CD4-positive, alpha-beta T cell treated with Interleukin-1 beta for 1 hour (primary cell): ENCODE measurements around the gene SSR3.
"Not testable (repeated sequence)": the region's sequence is repeated elsewhere in the genome, so short reads cannot be mapped to it uniquely, and the experiment has no call there.

Experiments used
- DNase-seq, 2 donors: peaks; one replicate each; pipeline ENCODE4 v3.0.0-alpha.2; 2020 to 2022

Gene SSR3

GRCh38 chr3:156554842-156555687, at the start of gene SSR3:
Gene SSR3 (minus strand): TSS chr3:156555117. CDS start chr3:156555089, 28 bp downstream.
- peak; percentile 98 to 99 for DNase-seq

- no peak for DNase-seq
Observed at GRCh38 chr3:156604064-156604641, 49.2 kb upstream of the SSR3 start.

- DNase-seq = no peak
Observed at GRCh38 chr3:156603379-156604017, 48.6 kb upstream of the SSR3 start.

GRCh38 chr3:156602424-156602823, 47.5 kb upstream of the SSR3 start:
- no peak for DNase-seq

- DNase-seq = no peak
Observed at GRCh38 chr3:156601497-156601896, 46.6 kb upstream of the SSR3 start.

GRCh38 chr3:156600834-156601233, 45.9 kb upstream of the SSR3 start:
- DNase-seq = no peak

GRCh38 chr3:156599089-156599874, 44.4 kb upstream of the SSR3 start:
- no peak for DNase-seq

- no peak for DNase-seq
Observed at GRCh38 chr3:156598413-156598812, 43.5 kb upstream of the SSR3 start.

GRCh38 chr3:156594219-156594683, 39.3 kb upstream of the SSR3 start:
- DNase-seq = no peak

GRCh38 chr3:156593814-156594213, 38.9 kb upstream of the SSR3 start:
- DNase-seq = no peak

GRCh38 chr3:156589806-156590205, 34.9 kb upstream of the SSR3 start:
- DNase-seq = not testable (repeated sequence)

GRCh38 chr3:156587760-156588069, 32.8 kb upstream of the SSR3 start:
- DNase-seq = no peak

GRCh38 chr3:156586905-156587759, 32.2 kb upstream of the SSR3 start:
- DNase-seq = no peak

- DNase-seq = no peak
Observed at GRCh38 chr3:156583469-156583868, 28.6 kb upstream of the SSR3 start.

GRCh38 chr3:156582532-156583183, 27.7 kb upstream of the SSR3 start:
- DNase-seq = no peak

GRCh38 chr3:156581954-156582353, 27.0 kb upstream of the SSR3 start:
- DNase-seq = no peak

- DNase-seq = no peak
Observed at GRCh38 chr3:156581033-156581432, 26.1 kb upstream of the SSR3 start.

- DNase-seq = peak in 1 of 2 donors; percentile 15
Observed at GRCh38 chr3:156579427-156579851, 24.5 kb upstream of the SSR3 start.

- no peak for DNase-seq
Observed at GRCh38 chr3:156577736-156578135, 22.8 kb upstream of the SSR3 start.

- DNase-seq = no peak
Observed at GRCh38 chr3:156576651-156577348, 21.9 kb upstream of the SSR3 start.

- DNase-seq = no peak
Observed at GRCh38 chr3:156576051-156576450, 21.1 kb upstream of the SSR3 start.
